Muscle layer of colon (tissue), 2 donors: ENCODE measurements around the gene FAM20A.
"Not testable (repeated sequence)": the region's sequence is repeated elsewhere in the genome, so short reads cannot be mapped to it uniquely, and the experiment has no call there.

Source experiments
- H3K27ac ChIP-seq: one replicate; pipeline ENCODE4 v1.7.0; 2013; ENCODE audit warnings: low read depth, mild to moderate bottlenecking, low read length, moderate library complexity
- H3K27me3 ChIP-seq, 2 donors: one replicate each; pipeline ENCODE4 v1.7.0; 2013; ENCODE audit warnings: low read length in 2 of 2, mild to moderate bottlenecking in 2 of 2; ENCODE audit not compliant: insufficient read depth in 2 of 2, control insufficient read depth in 1 of 2
- H3K36me3 ChIP-seq: one replicate; pipeline ENCODE4 v1.7.0; 2013; ENCODE audit warnings: mild to moderate bottlenecking, low read length; ENCODE audit not compliant: insufficient read depth
- H3K4me1 ChIP-seq: one replicate; pipeline ENCODE4 v1.7.0; 2013; ENCODE audit warnings: mild to moderate bottlenecking, low read length; ENCODE audit not compliant: insufficient read depth
- H3K4me3 ChIP-seq, 2 donors: one replicate each; pipeline ENCODE4 v1.7.0; 2013; ENCODE audit warnings: low read length in 2 of 2, low read depth in 1 of 2, mild to moderate bottlenecking in 1 of 2, moderate library complexity in 1 of 2
- H3K9ac ChIP-seq: one replicate; pipeline ENCODE4 v1.7.0; 2013; ENCODE audit warnings: low read length
- H3K9me3 ChIP-seq: one replicate; pipeline ENCODE4 v1.7.0; 2013; ENCODE audit warnings: mild to moderate bottlenecking, low read length
- donor health status: abdominal sarcoma.
- donor health status: Adenocarcinoma of cecum.

FAM20A gene

GRCh38 chr17:68532826-68533225 is 68.3 kb downstream of the FAM20A start:
- H3K36me3 ChIP-seq: peaks cover 75% of the 10 kb centered on the region
- no peaks in the 10 kb centered on the region for H3K4me1 ChIP-seq
- no peak overlapping the region for H3K4me3 ChIP-seq
- no peak overlapping the region for H3K27ac ChIP-seq
- no peak overlapping the region for H3K9ac ChIP-seq
- H3K27me3 ChIP-seq: no peaks in the 10 kb centered on the region
- no peaks in the 10 kb centered on the region for H3K9me3 ChIP-seq

GRCh38 chr17:68531252-68531651 is 69.9 kb downstream of the FAM20A start:
- H3K9me3 ChIP-seq: no peaks in the 10 kb centered on the region
- H3K9ac ChIP-seq: no peak overlapping the region
- no peak overlapping the region for H3K4me3 ChIP-seq
- no peak overlapping the region for H3K27ac ChIP-seq
- no peaks in the 10 kb centered on the region for H3K27me3 ChIP-seq
- peaks cover 76% of the 10 kb centered on the region for H3K36me3 ChIP-seq
- no peaks in the 10 kb centered on the region for H3K4me1 ChIP-seq

GRCh38 chr17:68527314-68527713 is 73.9 kb downstream of the FAM20A start:
- Histone ChIP-seq H3K27ac (no peak overlapping the region), H3K9me3 (no peaks in the 10 kb centered on the region), H3K36me3 (peaks cover 86% of the 10 kb centered on the region)

GRCh38 chr17:68526548-68526947 is 74.6 kb downstream of the FAM20A start:
- Histone ChIP-seq H3K27ac (no peak overlapping the region), H3K36me3 (peaks cover 85% of the 10 kb centered on the region), H3K4me3 (no peak overlapping the region), H3K4me1 (peaks cover 9% of the 10 kb centered on the region), H3K27me3 (no peaks in the 10 kb centered on the region), H3K9me3 (no peaks in the 10 kb centered on the region), H3K9ac (no peak overlapping the region)

More at GRCh38 chr17:68527314-68527713, 73.9 kb downstream of the FAM20A start:
- H3K9ac ChIP-seq: no peak overlapping the region
- H3K4me1 ChIP-seq: peaks cover 1% of the 10 kb centered on the region
- H3K27me3 ChIP-seq: no peaks in the 10 kb centered on the region
- H3K4me3 ChIP-seq: no peak overlapping the region

GRCh38 chr17:68522266-68522665 is 78.9 kb downstream of the FAM20A start:
- peaks cover 23% of the 10 kb centered on the region for H3K4me1 ChIP-seq
- H3K36me3 ChIP-seq: peaks cover 66% of the 10 kb centered on the region
- H3K4me3 ChIP-seq: no peak overlapping the region

GRCh38 chr17:68519911-68520310 is 81.3 kb downstream of the FAM20A start:
- H3K36me3 ChIP-seq: peaks cover 51% of the 10 kb centered on the region
- H3K9ac ChIP-seq: no peak overlapping the region
- H3K9me3 ChIP-seq: no peaks in the 10 kb centered on the region
- H3K4me1 ChIP-seq: peaks cover 30% of the 10 kb centered on the region
- no peak overlapping the region for H3K27ac ChIP-seq
- H3K4me3 ChIP-seq: no peak overlapping the region
- no peaks in the 10 kb centered on the region for H3K27me3 ChIP-seq

More at GRCh38 chr17:68522266-68522665, 78.9 kb downstream of the FAM20A start:
- H3K27me3 ChIP-seq: no peaks in the 10 kb centered on the region
- no peak overlapping the region for H3K9ac ChIP-seq
- no peak overlapping the region for H3K27ac ChIP-seq
- H3K9me3 ChIP-seq: no peaks in the 10 kb centered on the region

- peaks cover 38% of the 10 kb centered on the region for H3K4me1 ChIP-seq
- H3K4me3 ChIP-seq, H3K9me3 ChIP-seq, H3K27ac ChIP-seq, H3K27me3 ChIP-seq, H3K9ac ChIP-seq: not testable (repeated sequence)
- H3K36me3 ChIP-seq: peaks cover 43% of the 10 kb centered on the region
These were observed 82.1 kb downstream of the FAM20A start for GRCh38 chr17:68519051-68519450.

GRCh38 chr17:68518063-68518815 is 82.9 kb downstream of the FAM20A start:
- Histone ChIP-seq H3K4me1 (peaks cover 38% of the 10 kb centered on the region), H3K36me3 (peaks cover 35% of the 10 kb centered on the region), H3K27ac (no peak overlapping the region), H3K27me3 (no peaks in the 10 kb centered on the region), H3K9me3 (no peaks in the 10 kb centered on the region), H3K4me3 (no peak overlapping the region), H3K9ac (no peak overlapping the region)

GRCh38 chr17:68517605-68518004 is 83.6 kb downstream of the FAM20A start:
- not testable (repeated sequence) for H3K9me3 ChIP-seq, H3K4me3 ChIP-seq, H3K27ac ChIP-seq, H3K9ac ChIP-seq, H3K27me3 ChIP-seq
- Histone ChIP-seq H3K4me1 (peaks cover 38% of the 10 kb centered on the region), H3K36me3 (peaks cover 29% of the 10 kb centered on the region)

- H3K27me3 ChIP-seq: no peaks in the 10 kb centered on the region
- no peak overlapping the region for H3K9ac ChIP-seq
- no peak overlapping the region for H3K4me3 ChIP-seq
- no peaks in the 10 kb centered on the region for H3K9me3 ChIP-seq
- H3K36me3 ChIP-seq: peaks cover 29% of the 10 kb centered on the region
- H3K27ac ChIP-seq: no peak overlapping the region
- H3K4me1 ChIP-seq: peaks cover 31% of the 10 kb centered on the region
These were observed 84.4 kb downstream of the FAM20A start for GRCh38 chr17:68516732-68517131.

GRCh38 chr17:68514831-68515635 is 86.1 kb downstream of the FAM20A start:
- H3K27me3 ChIP-seq: no peaks in the 10 kb centered on the region
- H3K36me3 ChIP-seq: peaks cover 28% of the 10 kb centered on the region
- H3K9ac ChIP-seq: no peak overlapping the region
- H3K4me1 ChIP-seq: peaks cover 27% of the 10 kb centered on the region
- peak overlapping the region in 1 of 2 donors; percentile 97 for H3K4me3 ChIP-seq
- H3K27ac ChIP-seq: peak overlapping the region; percentile 21
- no peaks in the 10 kb centered on the region for H3K9me3 ChIP-seq
